ENCODE results near the gene FBLN2.

Gene FBLN2

DNA sequence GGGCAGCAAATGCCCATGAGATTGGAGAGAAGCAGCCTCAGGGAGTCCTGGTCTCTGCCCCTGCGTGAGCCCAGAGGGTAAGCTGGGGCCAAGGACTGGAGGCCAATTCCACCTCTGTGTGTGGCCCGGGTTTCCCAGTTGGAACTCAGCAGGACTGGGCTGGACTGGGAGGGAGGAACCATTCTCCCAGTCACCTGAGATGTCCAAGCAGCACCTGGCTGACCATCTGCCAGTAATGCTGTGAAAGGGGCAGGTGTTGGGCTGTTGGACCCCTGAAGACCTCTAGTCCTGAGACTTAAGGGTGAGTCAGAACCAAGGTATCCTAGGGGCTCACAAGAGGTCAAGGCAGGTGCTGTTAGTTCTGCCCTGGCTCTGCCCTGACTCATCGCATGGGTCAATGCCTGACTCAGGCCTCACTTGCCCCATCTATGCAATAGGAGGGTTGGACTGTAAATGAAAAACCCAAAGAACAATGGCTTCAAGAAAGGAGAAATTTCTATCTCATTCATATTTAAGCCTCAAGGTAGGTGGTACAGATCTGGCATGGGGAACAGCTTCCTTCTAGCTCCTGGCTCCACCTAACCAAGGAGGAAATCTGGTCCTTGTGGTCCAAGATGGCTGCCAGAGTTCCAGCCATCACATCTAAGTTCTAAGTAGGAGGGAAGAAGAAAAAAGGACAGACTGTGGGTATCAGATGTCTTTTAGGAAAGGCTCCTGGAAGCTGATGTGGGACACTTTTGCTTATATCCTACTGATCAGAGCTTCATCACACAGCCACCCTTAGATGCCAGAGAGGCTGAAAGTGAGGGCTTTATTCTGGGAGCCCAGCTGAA lies 111.3 kb downstream of the FBLN2 start:
- no peak for TF ChIP-seq ZNF274 (IDR thresholded peaks at IDR 0.05; ENCODE audit: low read depth, low read length)
- no peak overlapping the region for H3K4me3 ChIP-seq (ENCODE audit: low read length)

DNA sequence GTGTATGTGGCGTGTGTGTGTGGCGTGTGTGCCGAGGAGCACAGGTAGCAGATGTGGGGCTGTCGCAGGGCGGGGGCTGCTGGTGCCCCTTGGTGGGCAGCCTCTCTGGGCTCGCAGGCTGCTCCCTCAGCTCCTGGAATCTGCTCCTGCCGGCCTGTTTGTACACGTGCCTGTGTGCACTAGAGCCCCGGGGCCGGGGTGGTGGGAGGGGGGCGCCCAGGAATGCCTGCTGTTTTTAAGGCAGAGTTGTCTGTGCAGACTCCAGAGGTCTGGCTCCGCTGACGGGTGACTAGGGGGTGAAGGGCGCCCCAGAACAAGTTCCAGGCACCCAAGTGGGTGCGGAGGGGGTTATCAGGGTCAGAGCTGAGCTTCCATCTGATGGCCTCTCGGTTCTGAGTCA lies 112.2 kb downstream of the FBLN2 start:
- no peak overlapping the region for H3K4me3 ChIP-seq (ENCODE audit: low read length)

DNA sequence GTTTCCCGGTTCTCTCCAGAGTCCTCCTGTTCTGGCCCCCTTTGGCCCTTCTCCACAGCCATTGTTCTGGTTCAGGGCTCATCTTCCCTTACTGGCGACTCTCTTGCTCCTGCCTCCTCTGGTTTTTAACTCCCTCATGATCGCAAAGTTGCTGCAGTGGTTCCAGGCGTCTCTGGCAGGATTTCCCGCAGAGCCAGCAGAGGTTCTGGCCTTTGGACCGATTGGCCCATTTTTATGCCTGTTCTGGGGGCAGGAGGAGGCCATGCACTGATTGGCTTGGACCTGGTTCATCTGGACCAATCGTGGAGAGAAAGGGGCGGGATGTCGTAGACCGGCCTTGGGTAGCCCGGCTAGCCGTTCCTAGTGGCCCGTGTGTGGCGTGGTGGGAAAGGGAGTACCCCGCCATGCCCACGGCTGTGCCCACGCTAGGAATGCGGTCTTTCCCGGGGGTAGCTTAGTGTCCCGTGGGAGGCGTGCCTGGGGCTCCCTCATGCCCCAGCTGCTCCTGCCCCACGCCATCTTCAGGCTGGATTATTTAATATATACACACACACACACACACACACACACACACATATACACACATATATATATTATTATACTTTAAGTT lies 113.4 kb downstream of the FBLN2 start:
- TF ChIP-seq ZNF274 (IDR thresholded peaks at IDR 0.05; ENCODE audit: low read depth, low read length), result no peak
- H3K4me3 ChIP-seq (ENCODE audit: low read length), result no peak overlapping the region

More for the DNA sequence above, 112.2 kb downstream of the FBLN2 start:
- TF ChIP-seq ZNF274 (IDR thresholded peaks at IDR 0.05; ENCODE audit: low read depth, low read length), result no peak

DNA sequence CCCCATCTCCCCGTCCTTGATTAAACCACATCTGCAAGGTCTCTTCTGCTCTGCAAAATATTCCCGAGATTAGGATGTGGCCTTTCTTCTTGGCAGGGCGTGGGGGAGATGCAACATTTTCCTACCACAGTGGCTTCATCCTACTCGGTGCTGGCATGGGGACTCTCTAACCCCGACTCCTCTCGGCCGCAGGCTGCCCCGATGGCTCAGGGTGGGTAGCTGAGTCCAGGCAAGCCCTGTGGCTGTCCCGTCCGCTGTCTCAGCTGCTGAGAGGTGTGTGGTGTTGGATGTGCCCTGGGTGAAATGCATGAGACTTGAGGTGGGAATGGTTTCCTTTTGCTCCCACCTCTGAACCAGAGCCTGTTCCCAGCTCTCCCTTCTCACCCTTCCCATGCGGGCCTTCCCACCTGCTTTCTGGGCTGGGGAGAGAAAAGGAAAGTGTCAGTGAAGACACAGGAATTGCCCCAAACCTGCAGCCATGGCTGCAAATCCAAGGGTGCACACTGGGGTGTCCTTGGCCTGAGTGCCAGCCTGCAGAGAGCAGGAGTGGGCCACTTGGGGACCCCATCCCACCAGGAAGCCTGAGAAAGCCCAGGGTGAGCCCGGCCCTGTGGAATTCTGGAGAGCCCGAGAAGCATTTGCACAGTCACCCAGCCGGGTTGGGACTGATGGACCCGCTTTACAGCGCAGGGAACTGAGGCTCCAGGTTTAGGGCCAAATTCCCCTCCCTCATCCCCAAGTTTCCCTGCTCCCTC lies 115.0 kb downstream of the FBLN2 start:
- H3K4me3 ChIP-seq (ENCODE audit: low read length), result no peak overlapping the region
- no peak for TF ChIP-seq ZNF274 (IDR thresholded peaks at IDR 0.05; ENCODE audit: low read depth, low read length)

DNA sequence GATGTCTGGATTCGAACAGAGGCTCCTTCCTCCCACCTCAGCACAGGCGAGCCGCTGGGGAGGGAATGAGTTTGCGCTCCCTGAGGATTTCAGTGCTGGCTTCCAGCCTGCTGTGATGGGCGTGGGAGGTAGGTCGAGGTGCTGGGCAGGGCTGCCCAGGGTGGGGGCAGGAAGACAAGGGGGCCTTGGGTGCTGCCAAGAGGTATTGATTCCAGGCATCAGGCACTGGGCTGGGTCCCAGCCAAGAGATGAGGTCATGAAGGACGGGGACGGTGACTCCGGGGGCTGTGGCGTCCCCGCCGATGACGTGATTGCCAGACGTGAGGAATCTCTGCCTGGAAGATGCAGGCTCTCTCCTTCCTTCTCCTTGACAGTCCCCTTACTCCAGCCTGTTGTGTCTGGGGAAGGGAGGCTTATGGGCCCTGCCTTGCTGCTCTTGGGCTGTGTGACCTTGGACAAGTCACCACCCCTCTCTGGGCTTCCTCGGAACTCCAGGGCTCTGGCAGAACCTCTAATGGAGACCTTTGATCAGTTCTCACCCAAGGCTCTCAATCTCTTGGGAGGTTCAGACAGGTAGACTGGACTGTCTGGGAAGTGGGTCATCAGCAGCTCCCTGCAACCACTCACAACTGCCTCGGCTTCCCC lies 116.8 kb downstream of the FBLN2 start:
- no peak for TF ChIP-seq ZNF274 (IDR thresholded peaks at IDR 0.05; ENCODE audit: low read depth, low read length)

DNA sequence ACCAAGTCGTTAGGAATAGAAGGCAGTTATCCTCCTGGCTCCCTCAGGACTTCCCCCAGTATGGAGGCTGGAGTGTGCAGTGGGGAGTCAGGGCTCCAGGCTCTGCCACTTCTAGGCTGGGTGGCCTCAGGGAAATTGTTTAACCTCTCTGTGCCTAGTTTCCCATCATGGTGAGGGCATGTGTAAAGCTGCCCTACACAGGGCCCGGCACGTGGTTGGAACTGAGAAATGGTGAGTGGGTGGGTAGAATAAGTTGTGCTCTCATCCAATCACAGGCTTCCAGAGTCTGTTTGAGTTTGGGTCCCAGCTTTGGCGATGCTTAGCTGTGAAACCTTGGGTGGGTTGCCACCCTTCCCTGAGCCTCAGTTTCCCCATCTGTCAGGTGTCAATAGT lies 117.3 kb downstream of the FBLN2 start:
- no peak overlapping the region for H3K4me3 ChIP-seq (ENCODE audit: low read length)
- TF ChIP-seq ZNF274 (IDR thresholded peaks at IDR 0.05; ENCODE audit: low read depth, low read length), result no peak

More for the DNA sequence above, 116.8 kb downstream of the FBLN2 start:
- no peak overlapping the region for H3K4me3 ChIP-seq (ENCODE audit: low read length)

DNA sequence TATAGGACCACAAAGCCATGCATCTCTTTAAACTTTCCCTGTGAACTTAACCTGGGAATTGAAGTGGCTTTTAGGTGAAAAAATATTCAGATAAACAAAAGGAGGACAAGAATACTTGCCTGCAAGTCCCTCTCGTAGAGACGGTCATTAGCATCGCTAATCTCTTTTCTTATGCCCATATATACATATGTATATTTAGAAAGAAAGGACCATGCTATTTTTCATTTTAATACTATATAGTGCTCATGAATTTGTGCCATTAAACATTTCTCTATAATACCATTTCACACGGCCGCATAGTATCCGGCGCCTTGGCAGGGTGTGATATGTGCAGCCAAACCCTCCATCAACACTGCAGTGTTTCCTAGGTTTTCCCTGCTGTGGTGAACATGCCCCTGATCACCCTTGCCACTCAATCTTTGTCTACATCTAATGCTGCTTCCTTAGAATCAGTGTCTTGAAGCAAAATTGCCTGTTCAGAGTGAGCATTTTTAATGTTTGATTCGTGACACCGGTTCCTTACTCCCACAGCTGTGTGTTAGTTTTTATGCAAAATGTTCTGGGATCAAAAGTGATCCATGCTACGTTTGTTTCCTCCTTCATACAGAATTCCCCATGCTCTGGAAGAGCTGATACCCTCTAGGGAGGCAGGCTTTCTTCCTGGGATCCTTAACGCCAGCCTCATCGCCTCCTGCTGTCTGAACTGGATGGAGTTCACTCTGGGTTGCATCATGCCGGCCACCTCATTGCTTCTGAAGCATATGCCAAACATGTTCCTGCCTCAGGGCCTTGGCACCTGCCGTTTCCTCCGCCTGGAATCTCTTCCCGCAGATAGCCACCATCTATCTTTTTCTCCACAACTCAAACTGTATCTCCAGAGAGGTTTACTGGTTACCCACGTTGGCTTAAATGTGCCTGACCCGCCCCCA lies 118.1 kb downstream of the FBLN2 start:
- TF ChIP-seq ZNF274 (IDR thresholded peaks at IDR 0.05; ENCODE audit: low read depth, low read length), result no peak
- no peak overlapping the region for H3K4me3 ChIP-seq (ENCODE audit: low read length)

DNA sequence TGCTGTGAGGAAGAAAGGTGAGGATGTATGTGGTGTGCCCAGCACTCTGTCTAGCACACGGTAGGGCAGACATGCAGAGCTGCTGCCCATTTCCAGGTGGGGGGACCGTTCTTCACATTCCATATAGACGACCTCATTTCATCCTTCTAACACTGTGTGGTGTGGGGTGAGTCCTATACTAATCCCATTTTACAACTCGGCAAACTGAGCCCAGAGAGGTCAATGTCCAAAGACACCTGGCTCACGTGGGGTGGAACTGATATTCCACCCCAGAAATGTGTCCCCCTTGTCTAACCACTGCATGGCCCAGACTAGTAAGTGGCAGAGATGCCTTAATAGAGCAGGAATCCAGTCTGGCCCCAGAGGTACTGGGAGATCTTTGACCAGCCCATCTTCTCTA lies 119.2 kb downstream of the FBLN2 start:
- no peak for TF ChIP-seq ZNF274 (IDR thresholded peaks at IDR 0.05; ENCODE audit: low read depth, low read length)
- H3K4me3 ChIP-seq (ENCODE audit: low read length), result no peak overlapping the region

DNA sequence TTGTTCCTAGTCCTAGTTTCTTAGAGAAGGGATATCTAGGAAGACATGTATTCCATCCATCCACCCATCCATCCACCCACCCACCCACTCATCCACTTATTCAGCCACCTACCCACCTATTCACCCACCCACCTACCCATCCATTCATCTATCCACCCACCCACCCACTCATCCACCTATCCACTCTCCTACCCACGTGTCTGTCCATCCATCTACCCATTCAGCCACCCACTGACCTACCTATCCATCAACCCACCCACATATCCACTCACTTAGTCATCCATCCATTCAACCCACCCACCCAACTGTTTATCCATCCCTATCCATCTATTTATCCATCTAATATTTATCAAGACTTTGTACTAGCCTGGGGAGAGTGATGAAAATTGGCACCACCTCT lies 120.5 kb downstream of the FBLN2 start:
- H3K4me3 ChIP-seq (ENCODE audit: low read length), result no peak overlapping the region
- no peak for TF ChIP-seq ZNF274 (IDR thresholded peaks at IDR 0.05; ENCODE audit: low read depth, low read length)

DNA sequence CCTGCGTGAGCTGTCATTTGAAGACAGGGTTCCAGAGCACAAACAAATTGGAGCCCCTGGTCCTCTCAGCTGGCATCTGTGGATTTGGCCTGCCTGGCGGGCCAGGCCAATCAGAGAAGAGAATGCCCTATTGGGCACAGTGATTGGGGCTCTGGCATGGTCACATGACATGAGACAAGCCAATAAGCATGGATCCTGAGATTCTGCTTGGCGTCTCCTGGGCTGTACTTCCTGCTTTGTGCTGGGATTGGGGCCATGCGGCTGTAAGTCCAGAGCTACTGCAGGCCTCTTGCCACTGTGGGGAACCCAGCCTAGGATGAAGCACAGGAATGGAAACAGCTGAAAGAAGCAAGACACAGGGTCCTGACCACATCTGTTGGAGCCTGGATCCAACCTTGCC lies 121.4 kb downstream of the FBLN2 start:
- no peak for TF ChIP-seq ZNF274 (IDR thresholded peaks at IDR 0.05; ENCODE audit: low read depth, low read length)

DNA sequence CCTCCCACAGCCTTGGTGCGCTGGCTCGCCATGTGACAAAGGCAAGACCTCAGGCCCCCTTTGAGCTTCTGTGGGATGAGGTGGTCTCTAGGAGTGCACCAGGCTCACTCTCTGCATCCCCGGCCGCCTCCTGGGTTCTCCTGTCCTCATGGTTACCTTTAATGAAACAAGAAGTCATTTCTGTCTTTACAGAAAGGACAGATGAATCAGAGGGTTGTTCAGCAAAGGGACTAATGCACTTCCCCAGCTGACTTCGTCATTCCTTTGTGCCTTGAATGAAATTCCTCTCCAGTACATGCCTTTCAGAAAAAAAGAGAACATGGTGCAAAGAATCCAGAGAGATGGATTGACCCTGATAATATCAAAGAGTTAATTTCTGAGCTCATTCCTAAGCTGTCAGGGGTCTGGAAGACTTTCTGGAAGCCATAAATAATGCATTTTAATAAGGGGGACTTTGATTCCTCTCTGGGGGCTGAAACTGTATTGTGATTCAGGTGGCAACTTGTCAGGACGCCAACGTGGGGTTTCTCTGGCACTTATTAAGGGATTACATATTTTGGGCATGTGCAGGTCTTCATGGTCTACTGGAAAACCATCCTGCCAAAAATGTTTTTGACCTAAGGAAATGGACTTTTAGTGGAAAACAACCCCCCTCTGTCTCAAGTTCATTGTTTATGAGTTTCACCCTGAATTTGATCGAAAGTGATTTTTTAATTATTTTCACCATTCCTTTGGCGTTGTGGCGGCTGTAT lies 122.7 kb downstream of the FBLN2 start:
- no peak overlapping the region for H3K4me3 ChIP-seq (ENCODE audit: low read length)
- no peak for TF ChIP-seq ZNF274 (IDR thresholded peaks at IDR 0.05; ENCODE audit: low read depth, low read length)

More for the DNA sequence above, 121.4 kb downstream of the FBLN2 start:
- no peak overlapping the region for H3K4me3 ChIP-seq (ENCODE audit: low read length)

DNA sequence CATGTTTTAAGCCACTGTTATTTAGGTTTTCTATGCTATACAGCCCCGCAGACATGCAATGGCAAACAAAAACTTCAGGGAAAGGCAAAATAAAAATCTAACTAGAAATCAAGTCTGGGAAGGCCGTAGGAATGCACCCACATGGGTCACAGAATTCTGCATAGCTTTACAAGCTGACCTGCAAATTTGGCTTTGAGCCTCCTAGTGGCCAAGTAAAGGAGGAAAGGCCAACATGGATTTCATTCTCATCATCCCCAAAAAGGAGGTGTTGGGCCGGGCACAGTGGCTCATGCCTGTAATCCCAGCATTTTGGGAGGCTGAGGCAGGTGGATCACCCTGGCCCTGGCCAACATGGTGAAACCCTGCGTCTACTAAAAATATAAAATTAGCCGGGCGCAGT lies 124.3 kb downstream of the FBLN2 start:
- no peak overlapping the region for H3K4me3 ChIP-seq (ENCODE audit: low read length)
- TF ChIP-seq ZNF274 (IDR thresholded peaks at IDR 0.05; ENCODE audit: low read depth, low read length), result no peak
